Keratinocyte (primary cell): ENCODE results near the gene SMLR1. TPM values are rescaled to one million over a fixed set of nuclear protein-coding genes. Genes with fewer than 3 reads are reported as not detected.
A peak's percentile ranks its signal among the peaks of the same experiment; 100 is the strongest.

ENCODE experiments used
- DNase-seq: peaks from one replicate; pipeline ENCODE4 v3.0.0-alpha.2; 2011; ENCODE audit warnings: low read depth, missing footprints, low spot score
- FAIRE-seq: peaks from 2 replicates; lab custom pipeline; 2011; peaks lifted over from hg19 to GRCh38; lab: Jason Lieb, UNC
- H2AFZ ChIP-seq: 2 replicates; pipeline ENCODE4 v1.6.0; 2012; ENCODE audit warnings: low read length, control low read depth, inconsistent platforms; ENCODE audit not compliant: control insufficient read depth
- H3K27ac ChIP-seq: 2 replicates; pipeline ENCODE4 v1.5.1; 2011; ENCODE audit warnings: low read length; ENCODE audit not compliant: control insufficient read depth, insufficient read depth
- H3K27me3 ChIP-seq: 3 replicates; pipeline ENCODE4 v1.6.0; 2011; ENCODE audit warnings: low read length; ENCODE audit not compliant: control insufficient read depth, insufficient read depth; ENCODE audit errors: extremely low read depth
- H3K36me3 ChIP-seq, 2 experiments: 2 replicates in 1 of 2; 3 replicates in 1 of 2; pipeline ENCODE4 v1.5.1; 2011; ENCODE audit warnings: low read length in 2 of 2, mild to moderate bottlenecking in 1 of 2; ENCODE audit not compliant: control insufficient read depth in 2 of 2, insufficient read depth in 2 of 2; ENCODE audit errors: extremely low read depth in 1 of 2
- H3K4me1 ChIP-seq: 3 replicates; pipeline ENCODE4 v1.5.1; 2011; ENCODE audit warnings: low read length; ENCODE audit not compliant: control insufficient read depth, insufficient read depth; ENCODE audit errors: extremely low read depth
- H3K4me2 ChIP-seq: 3 replicates; pipeline ENCODE4 v1.6.0; 2011; ENCODE audit warnings: low read depth, low read length; ENCODE audit not compliant: control insufficient read depth, insufficient read depth; ENCODE audit errors: extremely low read depth
- H3K4me3 ChIP-seq, 3 experiments: fragments of 200-600 bp in 1 of 3; sonication (generic) in 1 of 3; 2 replicates in 2 of 3; 3 replicates in 1 of 3; pipeline ENCODE4 v1.5.1; 2011 to 2016; ENCODE audit warnings: low read length in 3 of 3, mild to moderate bottlenecking in 3 of 3, control low read depth in 2 of 3, inconsistent platforms in 1 of 3, low read depth in 1 of 3, mixed read lengths in 1 of 3, mixed run types in 1 of 3, moderate library complexity in 1 of 3; ENCODE audit not compliant: control insufficient read depth in 2 of 3, insufficient read depth in 2 of 3; ENCODE audit errors: extremely low read depth in 1 of 3
- H3K79me2 ChIP-seq: 2 replicates; pipeline ENCODE4 v1.6.0; 2012; ENCODE audit warnings: low read length; ENCODE audit not compliant: control insufficient read depth, insufficient read depth
- H3K9ac ChIP-seq: 3 replicates; pipeline ENCODE4 v1.6.0; 2011; ENCODE audit warnings: low read length; ENCODE audit not compliant: control insufficient read depth, insufficient read depth; ENCODE audit errors: extremely low read depth
- H3K9me1 ChIP-seq: 3 replicates; pipeline ENCODE4 v1.6.0; 2011; ENCODE audit warnings: low read length; ENCODE audit not compliant: control insufficient read depth, insufficient read depth; ENCODE audit errors: extremely low read depth
- H3K9me3 ChIP-seq: 2 replicates; pipeline ENCODE4 v1.5.1; 2012; ENCODE audit warnings: low read depth, low read length; ENCODE audit not compliant: control insufficient read depth
- H4K20me1 ChIP-seq: 3 replicates; pipeline ENCODE4 v1.6.0; 2011; ENCODE audit warnings: low read length; ENCODE audit not compliant: control insufficient read depth, insufficient read depth; ENCODE audit errors: extremely low read depth
- CTCF ChIP-seq, 3 experiments: IDR thresholded peaks in 1 of 3; conservative IDR thresholded peaks in 1 of 3; optimal IDR thresholded peaks in 1 of 3; 2 replicates in 2 of 3; 3 replicates in 1 of 3; pipeline versions ENCODE3 to v1.5.1; 2011; ENCODE audit warnings: low read length in 3 of 3, mild to moderate bottlenecking in 3 of 3, moderate library complexity in 2 of 3, control low read depth in 1 of 3, inconsistent platforms in 1 of 3; ENCODE audit not compliant: insufficient read depth in 2 of 3; ENCODE audit errors: extremely low read depth in 1 of 3
- EZH2 ChIP-seq: IDR thresholded peaks from one replicate; pipeline ENCODE4 v1.6.1; 2012; ENCODE audit warnings: inconsistent platforms, mild to moderate bottlenecking, low read length, moderate library complexity
- dilution Hi-C: fragments of 300-500 bp; cut with MboI; formaldehyde crosslinking; loops from one replicate; pipeline ENCODE4 v1.7.0; 2020; ENCODE audit warnings: low sequenced_read_pairs; ENCODE audit not compliant: extremely low pct_ligation_motif_present
- polyA plus RNA-seq, 5 experiments: library from polyadenylated mRNA; depleted of rRNA in 3 of 5; stranded (reverse) in 3 of 5; stranded (forward) in 1 of 5; unstranded in 1 of 5; fragments of >200 nt; gene quantifications; 1 replicate in 1 of 5; 2 replicates in 3 of 5; 3 replicates in 1 of 5; pipeline versions ENCODE4 v1.2.1 to v1.2.3, GENCODE V29; 2011 to 2012; ENCODE audit warnings: missing spikeins in 2 of 5, low read depth in 1 of 5, low replicate concordance in 1 of 5

SMLR1 gene
- polyA plus RNA-seq, 1 donor (not counting 4 experiments of a cell fraction or from before 2014, with no cell fraction given), result not detected

- Histone ChIP-seq H3K27me3 (no peaks in the 10 kb centered on the region), H3K9me3 (no peaks in the 10 kb centered on the region), H3K79me2 (no peaks in the 10 kb centered on the region), H3K36me3 (no peaks in the 10 kb centered on the region), H3K4me1 (no peaks in the 10 kb centered on the region), H3K9me1 (no peaks in the 10 kb centered on the region), H3K4me2 (no peak overlapping the region), H3K9ac (no peak overlapping the region), H3K4me3 (no peak overlapping the region), H2AFZ (no peak overlapping the region), H4K20me1 (no peaks in the 10 kb centered on the region), H3K27ac (no peak overlapping the region)
- FAIRE-seq (no peak), DNase-seq (no peak)
- TF ChIP-seq CTCF (optimal IDR thresholded peaks at IDR 0.05 in 1 of 3, IDR thresholded peaks at IDR 0.05 in 1 of 3, conservative IDR thresholded peaks at IDR 0.05 in 1 of 3; ENCODE audit: extremely low read depth in 1 of 3, insufficient read depth in 2 of 3, low read length in 3 of 3), result no peak
- dilution Hi-C loops, result no loop called here
These were observed 33.1 kb upstream of the SMLR1 start for GRCh38 chr6:130794010-130794697.

DNA sequence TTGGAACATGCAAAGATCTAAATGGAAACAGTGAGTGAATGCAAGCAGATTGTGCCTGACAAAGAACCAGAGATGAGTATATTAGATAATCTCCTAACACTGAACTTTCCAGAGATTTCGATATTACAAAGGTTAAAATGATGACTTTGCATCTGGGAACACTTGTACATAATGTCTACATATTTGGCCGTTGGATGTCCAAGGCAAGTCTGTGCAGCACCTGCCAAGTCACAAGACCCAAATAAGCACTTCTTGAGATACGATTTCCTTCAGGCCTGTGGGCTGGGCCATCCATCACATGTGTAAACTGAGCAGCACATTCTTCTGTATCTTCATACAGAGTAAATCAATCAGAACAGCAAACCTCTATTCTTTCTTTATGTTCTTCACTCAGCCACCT is 32.5 kb upstream of the SMLR1 start:
- Histone ChIP-seq H4K20me1 (no peaks in the 10 kb centered on the region), H3K4me3 (no peak overlapping the region), H3K9me3 (no peaks in the 10 kb centered on the region), H3K9ac (no peak overlapping the region), H3K4me1 (no peaks in the 10 kb centered on the region), H3K27me3 (no peaks in the 10 kb centered on the region), H3K9me1 (no peaks in the 10 kb centered on the region), H3K36me3 (no peaks in the 10 kb centered on the region), H2AFZ (no peak overlapping the region), H3K79me2 (no peaks in the 10 kb centered on the region), H3K4me2 (no peak overlapping the region), H3K27ac (no peak overlapping the region)
- dilution Hi-C loops, result no loop called here
- TF ChIP-seq CTCF (optimal IDR thresholded peaks at IDR 0.05 in 1 of 3, IDR thresholded peaks at IDR 0.05 in 1 of 3, conservative IDR thresholded peaks at IDR 0.05 in 1 of 3; ENCODE audit: extremely low read depth in 1 of 3, insufficient read depth in 2 of 3, low read length in 3 of 3) (no peak), EZH2 (no peak)
- DNase-seq (no peak), FAIRE-seq (peak; percentile 43)
